ENCODE data around the gene ILKAP. TPM values are rescaled to one million over a fixed set of nuclear protein-coding genes. Genes with fewer than 3 reads are reported as not detected.

The ILKAP gene
- total RNA-seq, 1 experiment from 2014 or later: 53.4 TPM

DNA sequence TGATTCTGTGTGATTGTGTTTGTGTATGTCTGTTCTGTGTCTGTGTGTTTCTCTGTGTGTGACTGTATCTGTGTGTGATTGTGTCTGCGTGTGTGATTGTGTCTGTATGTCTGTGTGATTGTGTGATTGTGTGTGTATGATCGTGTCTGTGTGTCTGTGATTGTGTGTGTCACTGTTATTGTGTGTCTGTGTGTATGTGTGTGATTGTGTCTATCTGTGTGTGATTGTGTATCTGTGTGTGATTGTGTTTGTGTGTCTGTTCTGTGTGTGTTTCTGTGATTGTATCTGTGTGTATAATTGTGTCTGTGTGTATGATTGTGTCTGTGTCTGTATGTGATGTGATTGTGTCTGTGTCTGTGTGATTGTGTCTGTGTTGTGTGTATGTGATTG, 76.7 kb downstream of the ILKAP start:
- BruUV-seq (replicated peaks): no TSS peak
- Histone ChIP-seq H3K36me3 (ENCODE audit: control insufficient read depth in 1 of 2, insufficient read depth in 2 of 2, low read length in 2 of 2) (no peaks in the 10 kb centered on the region), H2AFZ (ENCODE audit: low read depth, low read length, poor library complexity, severe bottlenecking) (no peak overlapping the region), H3K27me3 (ENCODE audit: insufficient read depth, low read length) (no peaks in the 10 kb centered on the region), H3K4me1 (ENCODE audit: control insufficient read depth in 1 of 2, insufficient read depth in 2 of 2, low read length in 2 of 2) (no peaks in the 10 kb centered on the region), H4K20me1 (ENCODE audit: insufficient read depth) (no peaks in the 10 kb centered on the region), H3K79me2 (ENCODE audit: insufficient read depth, low read length) (no peaks in the 10 kb centered on the region), H3K9ac (ENCODE audit: low read length) (no peak overlapping the region), H3K4me3 (replicated peaks in 1 of 2; ENCODE audit: low read depth in 1 of 2, low read length in 2 of 2) (no peak overlapping the region), H3K4me2 (ENCODE audit: low read length) (no peak overlapping the region), H3K27ac (ENCODE audit: low read depth, low read length) (no peak overlapping the region), H3K9me3 (ENCODE audit: control insufficient read depth in 1 of 2, insufficient read depth in 1 of 2, low read depth in 1 of 2, low read length in 2 of 2) (peaks cover 0 to 10% of the 10 kb centered on the region in 2 experiments; a peak in 1 of 4 replicates), H3K9me2 (ENCODE audit: insufficient read depth) (no peaks in the 10 kb centered on the region)
- TF ChIP-seq CEBPB (IDR thresholded peaks at IDR 0.05; ENCODE audit: low read depth) (no peak), EGR1 (IDR thresholded peaks at IDR 0.05; ENCODE audit: low read depth) (no peak), EZH2phosphoT487 (IDR thresholded peaks at IDR 0.05; ENCODE audit: borderline replicate concordance) (no peak), FOSL1 (IDR thresholded peaks at IDR 0.05; ENCODE audit: low read depth) (no peak), ELF1 (IDR thresholded peaks at IDR 0.05; ENCODE audit: borderline replicate concordance, low read depth) (no peak), POLR2A (IDR thresholded peaks at IDR 0.05; ENCODE audit: borderline replicate concordance, extremely low read depth, insufficient read depth, insufficient read length) (no peak), ZNF274 (IDR thresholded peaks at IDR 0.05; ENCODE audit: low read depth, low read length) (no peak), TCF7L2 (IDR thresholded peaks at IDR 0.05; ENCODE audit: borderline replicate concordance, extremely low read depth, insufficient read depth, insufficient read length) (no peak)
- DNase-seq (ENCODE audit: low read depth, low spot score): no peak
- ATAC-seq: no peak
- intact Hi-C loops (cut with micrococcal nuclease): no loop called here
- POLR2A ChIA-PET: no interaction called here
- CTCF ChIA-PET: no interaction called here
- RAD21 ChIA-PET (ENCODE audit: low non-redundant PET in 1 of 2, low total read pairs in 2 of 2, uncharacterized antibody in 2 of 2, unreplicated experiment in 2 of 2): no interaction called here

- ATAC-seq (no peak), DNase-seq (ENCODE audit: low read depth, low spot score) (no peak)
- RAD21 ChIA-PET (ENCODE audit: low non-redundant PET in 1 of 2, low total read pairs in 2 of 2, uncharacterized antibody in 2 of 2, unreplicated experiment in 2 of 2): no interaction called here
- Histone ChIP-seq H4K20me1 (ENCODE audit: insufficient read depth) (no peaks in the 10 kb centered on the region), H3K36me3 (ENCODE audit: control insufficient read depth in 1 of 2, insufficient read depth in 2 of 2, low read length in 2 of 2) (no peaks in the 10 kb centered on the region), H3K4me1 (ENCODE audit: control insufficient read depth in 1 of 2, insufficient read depth in 2 of 2, low read length in 2 of 2) (no peaks in the 10 kb centered on the region), H3K27ac (ENCODE audit: low read depth, low read length) (no peak overlapping the region), H3K9ac (ENCODE audit: low read length) (no peak overlapping the region), H2AFZ (ENCODE audit: low read depth, low read length, poor library complexity, severe bottlenecking) (no peak overlapping the region), H3K4me2 (ENCODE audit: low read length) (no peak overlapping the region), H3K9me2 (ENCODE audit: insufficient read depth) (no peaks in the 10 kb centered on the region), H3K27me3 (ENCODE audit: insufficient read depth, low read length) (no peaks in the 10 kb centered on the region), H3K9me3 (ENCODE audit: control insufficient read depth in 1 of 2, insufficient read depth in 1 of 2, low read depth in 1 of 2, low read length in 2 of 2) (peaks cover 0 to 10% of the 10 kb centered on the region in 2 experiments; a peak in 1 of 4 replicates), H3K4me3 (replicated peaks in 1 of 2; ENCODE audit: low read depth in 1 of 2, low read length in 2 of 2) (no peak overlapping the region), H3K79me2 (ENCODE audit: insufficient read depth, low read length) (no peaks in the 10 kb centered on the region)
- BruUV-seq (replicated peaks): no TSS peak
- POLR2A ChIA-PET: no interaction called here
- TF ChIP-seq CBX3 (IDR thresholded peaks at IDR 0.05; ENCODE audit: low read depth) (no peak), RAD21 (IDR thresholded peaks at IDR 0.05; ENCODE audit: low read depth) (no peak), ELF1 (IDR thresholded peaks at IDR 0.05; ENCODE audit: borderline replicate concordance, low read depth) (no peak), FOSL1 (IDR thresholded peaks at IDR 0.05; ENCODE audit: low read depth) (no peak), JUND (IDR thresholded peaks at IDR 0.05) (no peak), POLR2A (IDR thresholded peaks at IDR 0.05; ENCODE audit: borderline replicate concordance, extremely low read depth, insufficient read depth, insufficient read length) (no peak), SRF (IDR thresholded peaks at IDR 0.05; ENCODE audit: low read depth) (no peak), CEBPB (IDR thresholded peaks at IDR 0.05; ENCODE audit: low read depth) (no peak), POLR2AphosphoS5 (IDR thresholded peaks at IDR 0.05; ENCODE audit: low read depth, low read length) (no peak), SP1 (IDR thresholded peaks at IDR 0.05; ENCODE audit: low read depth) (no peak), EGR1 (IDR thresholded peaks at IDR 0.05; ENCODE audit: low read depth) (no peak)
- TF ChIP-seq, protein P1, sequence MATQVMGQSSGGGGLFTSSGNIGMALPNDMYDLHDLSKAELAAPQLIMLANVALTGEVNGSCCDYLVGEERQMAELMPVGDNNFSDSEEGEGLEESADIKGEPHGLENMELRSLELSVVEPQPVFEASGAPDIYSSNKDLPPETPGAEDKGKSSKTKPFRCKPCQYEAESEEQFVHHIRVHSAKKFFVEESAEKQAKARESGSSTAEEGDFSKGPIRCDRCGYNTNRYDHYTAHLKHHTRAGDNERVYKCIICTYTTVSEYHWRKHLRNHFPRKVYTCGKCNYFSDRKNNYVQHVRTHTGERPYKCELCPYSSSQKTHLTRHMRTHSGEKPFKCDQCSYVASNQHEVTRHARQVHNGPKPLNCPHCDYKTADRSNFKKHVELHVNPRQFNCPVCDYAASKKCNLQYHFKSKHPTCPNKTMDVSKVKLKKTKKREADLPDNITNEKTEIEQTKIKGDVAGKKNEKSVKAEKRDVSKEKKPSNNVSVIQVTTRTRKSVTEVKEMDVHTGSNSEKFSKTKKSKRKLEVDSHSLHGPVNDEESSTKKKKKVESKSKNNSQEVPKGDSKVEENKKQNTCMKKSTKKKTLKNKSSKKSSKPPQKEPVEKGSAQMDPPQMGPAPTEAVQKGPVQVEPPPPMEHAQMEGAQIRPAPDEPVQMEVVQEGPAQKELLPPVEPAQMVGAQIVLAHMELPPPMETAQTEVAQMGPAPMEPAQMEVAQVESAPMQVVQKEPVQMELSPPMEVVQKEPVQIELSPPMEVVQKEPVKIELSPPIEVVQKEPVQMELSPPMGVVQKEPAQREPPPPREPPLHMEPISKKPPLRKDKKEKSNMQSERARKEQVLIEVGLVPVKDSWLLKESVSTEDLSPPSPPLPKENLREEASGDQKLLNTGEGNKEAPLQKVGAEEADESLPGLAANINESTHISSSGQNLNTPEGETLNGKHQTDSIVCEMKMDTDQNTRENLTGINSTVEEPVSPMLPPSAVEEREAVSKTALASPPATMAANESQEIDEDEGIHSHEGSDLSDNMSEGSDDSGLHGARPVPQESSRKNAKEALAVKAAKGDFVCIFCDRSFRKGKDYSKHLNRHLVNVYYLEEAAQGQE (IDR thresholded peaks at IDR 0.05; ENCODE audit: low read depth): no peak
- CTCF ChIA-PET: no interaction called here
- intact Hi-C loops (cut with micrococcal nuclease): no loop called here
Measured at GRCh38 chr2:238126338-238126737, 77.2 kb downstream of the ILKAP start.
